Choroid plexus epithelial cell (primary cell): ENCODE measurements around the gene PRXL2C.

Experiments
- DNase-seq: peaks from one replicate; pipeline ENCODE4 v3.0.0-alpha.2; 2010; ENCODE audit warnings: low read depth
- H3K4me3 ChIP-seq: 2 replicates; pipeline ENCODE4 v1.5.1; 2011; ENCODE audit warnings: low read depth, mild to moderate bottlenecking, control low read depth, low read length, moderate library complexity
- CTCF ChIP-seq: conservative IDR thresholded peaks from 2 replicates; pipeline ENCODE4 v1.5.1; 2011; ENCODE audit warnings: low read depth, mild to moderate bottlenecking, control low read depth, inconsistent platforms, low read length, moderate library complexity

Gene PRXL2C

GRCh38 chr9:96609732-96610131 is 45.4 kb downstream of the PRXL2C start:
- H3K4me3 ChIP-seq = no peak overlapping the region
- DNase-seq = no peak
- no peak for TF ChIP-seq CTCF

GRCh38 chr9:96607971-96608370 is 47.1 kb downstream of the PRXL2C start:
- no peak for TF ChIP-seq CTCF
- no peak for DNase-seq
- no peak overlapping the region for H3K4me3 ChIP-seq

GRCh38 chr9:96605328-96605727 is 49.8 kb downstream of the PRXL2C start:
- TF ChIP-seq CTCF = no peak
- no peak for DNase-seq
- no peak overlapping the region for H3K4me3 ChIP-seq

- no peak overlapping the region for H3K4me3 ChIP-seq
- no peak for TF ChIP-seq CTCF
- no peak for DNase-seq
Measured at GRCh38 chr9:96604004-96604319, 51.2 kb downstream of the PRXL2C start.

- no peak for DNase-seq
- no peak for TF ChIP-seq CTCF
- no peak overlapping the region for H3K4me3 ChIP-seq
Measured at GRCh38 chr9:96603305-96604003, 51.7 kb downstream of the PRXL2C start.

GRCh38 chr9:96599298-96599697 is 55.8 kb downstream of the PRXL2C start:
- no peak overlapping the region for H3K4me3 ChIP-seq
- TF ChIP-seq CTCF = no peak
- peak; percentile 72 for DNase-seq

GRCh38 chr9:96596601-96597111 is 58.5 kb downstream of the PRXL2C start:
- no peak for DNase-seq
- no peak overlapping the region for H3K4me3 ChIP-seq
- TF ChIP-seq CTCF = no peak
